ENCODE data around the gene LHX6. TPM values are rescaled to one million over a fixed set of nuclear protein-coding genes. Genes with fewer than 3 reads are reported as not detected.

The LHX6 gene
- total RNA-seq, 1 experiment from 2014 or later = 4.1 TPM

DNA sequence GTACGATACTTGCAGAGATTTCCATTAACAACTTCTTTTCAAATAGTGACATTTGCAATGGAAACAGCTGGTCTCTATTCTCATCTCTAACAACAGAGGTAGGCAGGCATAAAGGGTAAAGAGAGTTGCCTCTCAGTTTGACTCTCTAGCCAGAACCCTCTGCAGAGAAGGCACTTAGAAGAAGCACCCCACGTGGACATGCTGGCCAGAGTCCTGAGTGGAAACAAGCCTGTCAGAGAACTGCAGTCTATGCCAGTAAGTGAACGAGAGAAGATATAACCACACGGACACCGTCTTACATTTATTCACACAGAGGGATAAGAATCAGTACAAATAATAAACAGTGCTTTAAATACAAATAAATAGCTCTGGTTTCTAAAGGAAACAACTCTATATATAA, 11.0 kb upstream of the LHX6 start:
- H3K4me1 ChIP-seq (ENCODE audit: control insufficient read depth in 1 of 2, insufficient read depth in 2 of 2, low read length in 2 of 2) = no peaks in the 10 kb centered on the region
- no peak for ATAC-seq

DNA sequence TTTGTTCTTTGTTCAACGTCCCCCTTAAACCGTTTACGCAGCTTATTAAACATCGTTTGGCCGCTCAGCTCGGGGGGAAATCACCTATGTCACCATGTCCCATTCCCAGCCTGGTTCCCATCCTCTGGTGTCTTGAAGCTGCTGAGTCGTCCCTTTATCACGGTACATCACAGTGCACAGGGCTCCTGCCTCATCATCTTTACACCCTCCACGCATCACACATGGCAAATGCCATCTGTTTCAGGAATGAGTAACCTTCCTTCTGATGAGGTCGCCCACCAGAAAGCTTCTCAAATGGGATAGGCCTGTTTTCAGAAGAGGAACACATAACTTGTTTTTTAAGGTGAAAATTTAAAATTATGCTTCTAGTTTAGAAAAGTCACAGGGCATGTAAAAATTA, 7.9 kb upstream of the LHX6 start:
- ChIA-PET POLR2A (no interaction called here), CTCF (no interaction called here), RAD21 (ENCODE audit: low non-redundant PET in 1 of 2, low total read pairs in 2 of 2, uncharacterized antibody in 2 of 2, unreplicated experiment in 2 of 2) (no interaction called here)
- Histone ChIP-seq H3K9me2 (ENCODE audit: insufficient read depth) (no peaks in the 10 kb centered on the region), H3K36me3 (ENCODE audit: control insufficient read depth in 1 of 2, insufficient read depth in 2 of 2, low read length in 2 of 2) (peaks cover 7 to 16% of the 10 kb centered on the region in 2 experiments), H2AFZ (ENCODE audit: low read depth, low read length, poor library complexity, severe bottlenecking) (no peak overlapping the region), H3K27ac (ENCODE audit: low read depth, low read length) (no peak overlapping the region), H3K9ac (ENCODE audit: low read length) (no peak overlapping the region), H3K4me2 (ENCODE audit: low read length) (no peak overlapping the region), H4K20me1 (ENCODE audit: insufficient read depth) (no peaks in the 10 kb centered on the region), H3K4me1 (ENCODE audit: control insufficient read depth in 1 of 2, insufficient read depth in 2 of 2, low read length in 2 of 2) (no peaks in the 10 kb centered on the region), H3K9me3 (ENCODE audit: control insufficient read depth in 1 of 2, insufficient read depth in 1 of 2, low read depth in 1 of 2, low read length in 2 of 2) (no peaks in the 10 kb centered on the region), H3K4me3 (replicated peaks in 1 of 2; ENCODE audit: low read depth in 1 of 2, low read length in 2 of 2) (no peak overlapping the region), H3K27me3 (ENCODE audit: insufficient read depth, low read length) (no peaks in the 10 kb centered on the region), H3K79me2 (ENCODE audit: insufficient read depth, low read length) (no peaks in the 10 kb centered on the region)
- ATAC-seq (no peak), DNase-seq (ENCODE audit: low read depth, low spot score) (no peak)
- TF ChIP-seq EZH2 (IDR thresholded peaks at IDR 0.05) = no peak
- no peak for TF ChIP-seq ELF1 (IDR thresholded peaks at IDR 0.05; ENCODE audit: borderline replicate concordance, low read depth)
- no peak for TF ChIP-seq YY1 (IDR thresholded peaks at IDR 0.05; ENCODE audit: extremely low read depth, insufficient replicate concordance, low read depth, low read length)
- no peak for TF ChIP-seq POLR2A (IDR thresholded peaks at IDR 0.05; ENCODE audit: borderline replicate concordance, extremely low read depth, insufficient read depth, insufficient read length)
- no peak for TF ChIP-seq SRF (IDR thresholded peaks at IDR 0.05; ENCODE audit: low read depth)
- no peak for TF ChIP-seq POLR2AphosphoS5 (IDR thresholded peaks at IDR 0.05; ENCODE audit: low read depth, low read length)
- TF ChIP-seq, protein P1, sequence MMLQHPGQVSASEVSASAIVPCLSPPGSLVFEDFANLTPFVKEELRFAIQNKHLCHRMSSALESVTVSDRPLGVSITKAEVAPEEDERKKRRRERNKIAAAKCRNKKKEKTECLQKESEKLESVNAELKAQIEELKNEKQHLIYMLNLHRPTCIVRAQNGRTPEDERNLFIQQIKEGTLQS (IDR thresholded peaks at IDR 0.05) = no peak
- TF ChIP-seq, protein P2, sequence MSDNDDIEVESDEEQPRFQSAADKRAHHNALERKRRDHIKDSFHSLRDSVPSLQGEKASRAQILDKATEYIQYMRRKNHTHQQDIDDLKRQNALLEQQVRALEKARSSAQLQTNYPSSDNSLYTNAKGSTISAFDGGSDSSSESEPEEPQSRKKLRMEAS (IDR thresholded peaks at IDR 0.05) = no peak
- TF ChIP-seq TCF7L2 (IDR thresholded peaks at IDR 0.05; ENCODE audit: borderline replicate concordance, extremely low read depth, insufficient read depth, insufficient read length) = no peak
- no peak for TF ChIP-seq CEBPB (IDR thresholded peaks at IDR 0.05; ENCODE audit: low read depth)
- TF ChIP-seq SIN3A (IDR thresholded peaks at IDR 0.05; ENCODE audit: low read depth) = no peak
- TF ChIP-seq RAD21 (IDR thresholded peaks at IDR 0.05; ENCODE audit: low read depth) = no peak
- no peak for TF ChIP-seq SP1 (IDR thresholded peaks at IDR 0.05; ENCODE audit: low read depth)
- no peak for TF ChIP-seq ZFX (IDR thresholded peaks at IDR 0.05)
- no peak for TF ChIP-seq EZH2phosphoT487 (IDR thresholded peaks at IDR 0.05; ENCODE audit: borderline replicate concordance)
- no peak for TF ChIP-seq FOSL1 (IDR thresholded peaks at IDR 0.05; ENCODE audit: low read depth)
- BruUV-seq (replicated peaks) = no TSS peak
- intact Hi-C loops (cut with micrococcal nuclease) = no loop called here

More for the DNA sequence above, 11.0 kb upstream of the LHX6 start:
- intact Hi-C loops (cut with micrococcal nuclease) = no loop called here
- ChIA-PET RAD21 (ENCODE audit: low non-redundant PET in 1 of 2, low total read pairs in 2 of 2, uncharacterized antibody in 2 of 2, unreplicated experiment in 2 of 2) (no interaction called here), CTCF (no interaction called here), POLR2A (no interaction called here)
- no peaks in the 10 kb centered on the region for H3K27me3 ChIP-seq (ENCODE audit: insufficient read depth, low read length)
- H3K4me2 ChIP-seq (ENCODE audit: low read length) = no peak overlapping the region
- H2AFZ ChIP-seq (ENCODE audit: low read depth, low read length, poor library complexity, severe bottlenecking) = no peak overlapping the region
- no peaks in the 10 kb centered on the region for H3K9me3 ChIP-seq (ENCODE audit: control insufficient read depth in 1 of 2, insufficient read depth in 1 of 2, low read depth in 1 of 2, low read length in 2 of 2)
- no peak overlapping the region for H3K27ac ChIP-seq (ENCODE audit: low read depth, low read length)
- no peak overlapping the region for H3K4me3 ChIP-seq (replicated peaks in 1 of 2; ENCODE audit: low read depth in 1 of 2, low read length in 2 of 2)
- no peaks in the 10 kb centered on the region for H3K9me2 ChIP-seq (ENCODE audit: insufficient read depth)
- TF ChIP-seq CEBPB (IDR thresholded peaks at IDR 0.05; ENCODE audit: low read depth) (no peak), ZNF274 (IDR thresholded peaks at IDR 0.05; ENCODE audit: low read depth, low read length) (no peak), FOSL1 (IDR thresholded peaks at IDR 0.05; ENCODE audit: low read depth) (no peak), ELF1 (IDR thresholded peaks at IDR 0.05; ENCODE audit: borderline replicate concordance, low read depth) (no peak), SP1 (IDR thresholded peaks at IDR 0.05; ENCODE audit: low read depth) (no peak), TCF7L2 (IDR thresholded peaks at IDR 0.05; ENCODE audit: borderline replicate concordance, extremely low read depth, insufficient read depth, insufficient read length) (no peak), YY1 (IDR thresholded peaks at IDR 0.05; ENCODE audit: extremely low read depth, insufficient replicate concordance, low read depth, low read length) (no peak), EZH2phosphoT487 (IDR thresholded peaks at IDR 0.05; ENCODE audit: borderline replicate concordance) (no peak), JUND (IDR thresholded peaks at IDR 0.05) (no peak), POLR2A (IDR thresholded peaks at IDR 0.05; ENCODE audit: borderline replicate concordance, extremely low read depth, insufficient read depth, insufficient read length) (no peak)
- TF ChIP-seq, protein P1 (IDR thresholded peaks at IDR 0.05) = no peak
- no peaks in the 10 kb centered on the region for H3K79me2 ChIP-seq (ENCODE audit: insufficient read depth, low read length)
- no peaks in the 10 kb centered on the region for H4K20me1 ChIP-seq (ENCODE audit: insufficient read depth)
- no TSS peak for BruUV-seq (replicated peaks)
- H3K9ac ChIP-seq (ENCODE audit: low read length) = no peak overlapping the region
- H3K36me3 ChIP-seq (ENCODE audit: control insufficient read depth in 1 of 2, insufficient read depth in 2 of 2, low read length in 2 of 2) = peaks cover 21 to 33% of the 10 kb centered on the region in 2 experiments
- no peak for DNase-seq (ENCODE audit: low read depth, low spot score)
